GM12892 (cell line): ENCODE measurements around the gene DHPS.

Source experiments
- POLR2A ChIP-seq: IDR thresholded peaks from 2 replicates; pipeline ENCODE4 v1.6.1; 2011; ENCODE audit warnings: low read depth, low read length, control low read depth
- POLR2AphosphoS5 ChIP-seq: IDR thresholded peaks from 2 replicates; pipeline ENCODE4 v1.6.1; 2011; ENCODE audit warnings: low read depth, low read length, control low read depth
- TAF1 ChIP-seq: IDR thresholded peaks from 2 replicates; pipeline ENCODE4 v1.6.1; 2011; ENCODE audit warnings: low read depth, mild to moderate bottlenecking, control low read depth, low read length, borderline replicate concordance

DNA sequence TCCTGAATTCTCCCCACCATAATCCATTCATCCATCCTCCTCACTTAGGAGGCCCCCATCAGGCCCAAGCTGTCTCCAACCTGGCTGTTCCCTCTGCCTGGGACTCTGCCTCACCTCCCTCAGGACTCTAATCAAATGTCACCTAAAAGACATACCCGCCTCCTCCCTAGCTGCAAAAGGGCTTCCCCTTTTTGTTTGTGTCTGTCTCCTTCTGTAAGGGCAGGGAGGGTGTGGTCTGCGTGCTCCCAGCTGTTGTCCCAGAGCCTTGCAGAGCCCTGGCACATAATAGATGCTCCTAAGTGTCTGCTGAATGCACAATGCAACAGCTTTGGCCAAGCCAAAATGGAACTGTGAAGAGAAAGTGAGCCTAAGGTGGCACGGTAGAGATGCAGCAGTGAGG, 48.4 kb upstream of the DHPS start:
- TF ChIP-seq POLR2A (no peak), POLR2AphosphoS5 (no peak), TAF1 (no peak)
